K562 (cell line): Measurements from ENCODE around the gene SMAD3. TPM values are rescaled to one million over a fixed set of nuclear protein-coding genes. Genes with fewer than 3 reads are reported as not detected.
A peak's percentile ranks its signal among the peaks of the same experiment; 100 is the strongest.

ENCODE experiments used
- ATAC-seq: fragments of 200-7000 bp; cut with Tn5 transposase; 3 replicates; pipeline ENCODE4 v1.9.1; 2020; ENCODE audit warnings: moderate library complexity
- BruUV-seq: library from RNA; stranded (reverse); fragments of 400-500 nt; replicated peaks from 2 replicates; lab custom pipeline; 2021; lab: Mats Ljungman, UMichigan
- CTCF ChIA-PET: fragments of 300-600 bp; formaldehyde crosslinking; extraction: SDS; loops from one replicate; lab custom pipeline; 2021; ENCODE audit warnings: low intra/inter-chr PET ratio; lab: Yijun Ruan, JAX
- POLR2A ChIA-PET: fragments of 300-600, 350-650 bp; sonication (Branson Sonifier 250); formaldehyde crosslinking; extraction: SDS; loops from one replicate; lab custom pipeline; 2021; ENCODE audit warnings: antibody characterized with exemption, inconsistent platforms; lab: Yijun Ruan, JAX
- DNase-seq, 4 experiments: peaks; one replicate each; pipeline versions ENCODE4 v3.0.0 to v3.0.0-alpha.2; 2011 to 2018; ENCODE audit warnings: low spot score in 3 of 4, mixed read lengths in 3 of 4; ENCODE audit errors: extremely low read depth in 1 of 4
- FAIRE-seq: peaks from 2 replicates; lab custom pipeline; 2011; peaks lifted over from hg19 to GRCh38; lab: Jason Lieb, UNC
- H2AFZ ChIP-seq: 2 replicates; pipeline ENCODE4 v1.6.0; 2011; ENCODE audit warnings: low read depth, low read length, control low read depth, inconsistent platforms
- H3K27ac ChIP-seq: fragments of 200-600 bp; 3 replicates; pipeline ENCODE4 v1.8.0; 2011; ENCODE audit warnings: low read depth, mild to moderate bottlenecking, control low read depth, inconsistent platforms, low read length, moderate library complexity, mixed read lengths; ENCODE audit errors: extremely low read depth
- H3K27me3 ChIP-seq, 2 experiments: fragments of 300-600 bp in 1 of 2; 2 replicates in 1 of 2; 3 replicates in 1 of 2; pipeline versions ENCODE4 v1.6.0 to v1.8.0; 2011; ENCODE audit warnings: inconsistent platforms in 2 of 2, low read length in 2 of 2, mild to moderate bottlenecking in 1 of 2, mixed read lengths in 1 of 2, moderate library complexity in 1 of 2; ENCODE audit not compliant: control insufficient read depth in 2 of 2, insufficient read depth in 2 of 2
- H3K36me3 ChIP-seq: fragments of 300-600 bp; 3 replicates; pipeline ENCODE4 v1.8.0; 2011; ENCODE audit warnings: mild to moderate bottlenecking, low read length, inconsistent platforms; ENCODE audit not compliant: control insufficient read depth, insufficient read depth
- H3K4me1 ChIP-seq, 2 experiments: fragments of 200-600 bp in 1 of 2; replicated peaks in 1 of 2; 2 replicates in 1 of 2; 3 replicates in 1 of 2; pipeline versions ENCODE4 v1.5.1 to v1.8.0; 2011; ENCODE audit warnings: inconsistent platforms in 2 of 2, low read length in 2 of 2, mild to moderate bottlenecking in 1 of 2, mixed read lengths in 1 of 2, moderate library complexity in 1 of 2; ENCODE audit not compliant: control insufficient read depth in 2 of 2, insufficient read depth in 2 of 2
- H3K4me2 ChIP-seq: 2 replicates; pipeline ENCODE4 v1.6.1; 2011; ENCODE audit warnings: low read length, control low read depth, inconsistent platforms, mixed read lengths; ENCODE audit not compliant: insufficient read depth
- H3K4me3 ChIP-seq: fragments of 200-600 bp; sonication (generic), shearing (Covaris generic); 2 replicates; pipeline ENCODE4 v1.5.1; 2016; ENCODE audit warnings: control low read depth, inconsistent platforms
- H3K79me2 ChIP-seq: fragments of 200-600 bp; 3 replicates; pipeline ENCODE4 v1.8.0; 2011; ENCODE audit warnings: low read length, inconsistent platforms; ENCODE audit not compliant: control insufficient read depth, insufficient read depth
- H3K9ac ChIP-seq, 2 experiments: 2 replicates each; pipeline versions ENCODE4 v1.6.0 to v1.6.1; 2011; ENCODE audit warnings: low read depth in 2 of 2, low read length in 2 of 2, control low read depth in 1 of 2, inconsistent platforms in 1 of 2, mild to moderate bottlenecking in 1 of 2, mixed read lengths in 1 of 2; ENCODE audit not compliant: insufficient read depth in 1 of 2
- H3K9me1 ChIP-seq: one replicate; pipeline ENCODE4 v1.6.0; 2011; ENCODE audit warnings: inconsistent platforms, mild to moderate bottlenecking, low read length, moderate library complexity; ENCODE audit not compliant: control insufficient read depth, insufficient read depth
- H3K9me3 ChIP-seq: replicated peaks from 2 replicates; pipeline ENCODE4 v1.5.1; 2011; ENCODE audit warnings: low read depth, low read length, inconsistent platforms; ENCODE audit not compliant: control insufficient read depth, insufficient read depth
- H4K20me1 ChIP-seq: replicated peaks from 2 replicates; pipeline ENCODE4 v1.6.1; 2011; ENCODE audit warnings: low read length, inconsistent platforms, mixed read lengths; ENCODE audit not compliant: control insufficient read depth, insufficient read depth
- CBX2 ChIP-seq: fragments of 200-600 bp; sonication (generic); IDR thresholded peaks from one replicate; pipeline ENCODE4 v1.6.1; 2012; ENCODE audit warnings: mild to moderate bottlenecking, low read length, inconsistent platforms; ENCODE audit not compliant: insufficient read depth, poor library complexity, severe bottlenecking
- CEBPB ChIP-seq: fragments of 450-650 bp; IDR thresholded peaks from 2 replicates; pipeline ENCODE4 v1.6.1; 2016; ENCODE audit warnings: missing genetic modification characterization, missing compliant biosample characterization
- FOXK1 ChIP-seq: sonication (generic); formaldehyde crosslinking; IDR thresholded peaks from 2 replicates; pipeline ENCODE4 v1.8.0; 2022; ENCODE audit warnings: missing genetic modification reagents, mild to moderate bottlenecking, borderline replicate concordance
- KLF6 ChIP-seq: fragments of 250-450 bp; sonication (Bioruptor Pico); IDR thresholded peaks from 2 replicates; pipeline ENCODE4 v1.4.0; 2020; ENCODE audit warnings: mild to moderate bottlenecking, moderate library complexity, borderline replicate concordance
- MTA3 ChIP-seq: fragments of 450-650 bp; formaldehyde crosslinking; IDR thresholded peaks from 2 replicates; pipeline ENCODE4 v1.6.1; 2017; ENCODE audit warnings: mild to moderate bottlenecking, borderline replicate concordance
- SMARCA4 ChIP-seq: fragments of 450-650 bp; IDR thresholded peaks from 2 replicates; pipeline ENCODE4 v1.6.1; 2016
- THRA ChIP-seq: fragments of 450-650 bp; IDR thresholded peaks from 2 replicates; pipeline ENCODE4 v1.6.1; 2017; ENCODE audit warnings: mild to moderate bottlenecking, moderate library complexity
- ZNF785 ChIP-seq: fragments of 250-450 bp; sonication (Bioruptor Pico); IDR thresholded peaks from 2 replicates; pipeline ENCODE4 v1.4.0; 2020; ENCODE audit warnings: mild to moderate bottlenecking
- in situ Hi-C: fragments of 300-500 bp; cut with MboI; formaldehyde crosslinking; loops from 4 replicates; pipeline ENCODE4 v1.15.0; 2018; ENCODE audit warnings: inconsistent platforms, mixed read lengths
- intact Hi-C: fragments of 100-400 bp; cut with micrococcal nuclease; formaldehyde crosslinking; loops from 2 replicates; pipeline ENCODE4 v1.14.2; 2022
- polyA plus RNA-seq, 8 experiments: library from polyadenylated mRNA; depleted of rRNA in 4 of 8; stranded (reverse) in 5 of 8; unstranded in 3 of 8; fragments of >200 nt; fragmentation: Nextera tagmentation in 2 of 8; fragmentation: Illumina TruSeq in 1 of 8; extraction: Ambion mirVana in 2 of 8; extraction: Trizol in 1 of 8; gene quantifications; 2 replicates each; pipeline versions ENCODE4 v1.2.1 to v1.2.3, GENCODE V29; 2011 to 2014; ENCODE audit warnings: inconsistent platforms in 1 of 8, missing spikeins in 1 of 8
- total RNA-seq, 7 experiments: library from RNA; depleted of rRNA in 6 of 7; stranded (reverse); fragments of >200 nt in 6 of 7; fragmentation: Illumina TruSeq in 2 of 7; extraction: Trizol in 2 of 7; gene quantifications; 2 replicates each; pipeline versions ENCODE4 v1.2.1 to v1.2.3, GENCODE V29; 2011 to 2021; ENCODE audit warnings: low replicate concordance in 1 of 7
- TF ChIP-seq, protein P1 (sequence below): fragments of 250-450 bp; sonication (Bioruptor Pico); IDR thresholded peaks from 2 replicates; pipeline ENCODE4 v1.8.0; 2021; ENCODE audit warnings: moderate library complexity, mild to moderate bottlenecking, inconsistent platforms

Gene SMAD3
- total and polyA plus RNA-seq, 9 of the 15 experiments (the other 6 are each of a cell fraction or from before 2014, with no cell fraction given): 4.3 to 39.2 (median 11.1) TPM

GRCh38 chr15:67021455-67021854 lies 43.9 kb upstream of the SMAD3 start:
- no peaks in the 10 kb centered on the region for H4K20me1 ChIP-seq
- no peaks in the 10 kb centered on the region for H3K79me2 ChIP-seq
- TF ChIP-seq CEBPB (tag): no peak
- no peak for TF ChIP-seq KLF6 (CRISPR knock-in tag)
- TF ChIP-seq, protein P1, sequence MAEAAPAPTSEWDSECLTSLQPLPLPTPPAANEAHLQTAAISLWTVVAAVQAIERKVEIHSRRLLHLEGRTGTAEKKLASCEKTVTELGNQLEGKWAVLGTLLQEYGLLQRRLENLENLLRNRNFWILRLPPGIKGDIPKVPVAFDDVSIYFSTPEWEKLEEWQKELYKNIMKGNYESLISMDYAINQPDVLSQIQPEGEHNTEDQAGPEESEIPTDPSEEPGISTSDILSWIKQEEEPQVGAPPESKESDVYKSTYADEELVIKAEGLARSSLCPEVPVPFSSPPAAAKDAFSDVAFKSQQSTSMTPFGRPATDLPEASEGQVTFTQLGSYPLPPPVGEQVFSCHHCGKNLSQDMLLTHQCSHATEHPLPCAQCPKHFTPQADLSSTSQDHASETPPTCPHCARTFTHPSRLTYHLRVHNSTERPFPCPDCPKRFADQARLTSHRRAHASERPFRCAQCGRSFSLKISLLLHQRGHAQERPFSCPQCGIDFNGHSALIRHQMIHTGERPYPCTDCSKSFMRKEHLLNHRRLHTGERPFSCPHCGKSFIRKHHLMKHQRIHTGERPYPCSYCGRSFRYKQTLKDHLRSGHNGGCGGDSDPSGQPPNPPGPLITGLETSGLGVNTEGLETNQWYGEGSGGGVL (CRISPR knock-in tag): no peak
- no peak for TF ChIP-seq CBX2
- TF ChIP-seq ZNF785 (CRISPR knock-in tag): no peak
- no peak for TF ChIP-seq SMARCA4
- TF ChIP-seq THRA: no peak
- no peak for TF ChIP-seq FOXK1 (CRISPR knock-in tag)
- TF ChIP-seq MTA3: no peak
- H3K9ac ChIP-seq: no peak overlapping the region; a peak in 1 of 4 replicates
- H3K4me1 ChIP-seq: peaks cover 17 to 31% of the 10 kb centered on the region in 2 experiments
- no peaks in the 10 kb centered on the region for H3K9me1 ChIP-seq
- no peak overlapping the region for H3K27ac ChIP-seq
- H3K36me3 ChIP-seq: no peaks in the 10 kb centered on the region
- no peak overlapping the region for H2AFZ ChIP-seq
- no peak overlapping the region for H3K4me2 ChIP-seq
- FAIRE-seq (peak; percentile 11), ATAC-seq (no peak), DNase-seq (no peak)
- ChIA-PET CTCF (no interaction called here), POLR2A (interaction anchor here (1.0 to 1.3 kb wide), 2 partner anchors 8 to 9 kb away, joined by 3 to 4 read pairs; no protein-coding TSS in a partner anchor)
- H3K4me3 ChIP-seq: no peak overlapping the region
- in situ Hi-C loops: no loop called here
- intact Hi-C loops: no loop called here
- no peaks in the 10 kb centered on the region for H3K27me3 ChIP-seq
- no TSS peak for BruUV-seq
- no peaks in the 10 kb centered on the region for H3K9me3 ChIP-seq
